Endodermal cell (in vitro differentiated cells): ENCODE data around the gene AFF3. TPM values are rescaled to one million over a fixed set of nuclear protein-coding genes. Genes with fewer than 3 reads are reported as not detected.

Experiments used
- DNase-seq: peaks from one replicate; pipeline ENCODE4 v3.0.0-alpha.2; 2017
- H3K27ac ChIP-seq: 2 replicates; pipeline ENCODE4 v1.5.1; 2013; ENCODE audit warnings: mild to moderate bottlenecking, low read depth, low read length, moderate library complexity
- H3K27me3 ChIP-seq: 2 replicates; pipeline ENCODE4 v1.6.1; 2013; ENCODE audit warnings: mild to moderate bottlenecking, low read length, moderate library complexity; ENCODE audit not compliant: insufficient read depth, control insufficient read depth, poor library complexity, severe bottlenecking
- H3K36me3 ChIP-seq: 2 replicates; pipeline ENCODE4 v1.7.0; 2013; ENCODE audit warnings: mild to moderate bottlenecking, low read length, moderate library complexity; ENCODE audit not compliant: control insufficient read depth, insufficient read depth
- H3K4me1 ChIP-seq: one replicate; pipeline ENCODE4 v1.7.0; 2013; ENCODE audit warnings: low read length; ENCODE audit not compliant: control insufficient read depth, insufficient read depth
- H3K4me3 ChIP-seq: 2 replicates; pipeline ENCODE4 v1.5.1; 2013; ENCODE audit warnings: mild to moderate bottlenecking, low read length, moderate library complexity
- H3K9ac ChIP-seq: 2 replicates; pipeline ENCODE4 v1.6.1; 2013; ENCODE audit warnings: mild to moderate bottlenecking, low read length, moderate library complexity; ENCODE audit not compliant: poor library complexity, severe bottlenecking; ENCODE audit errors: extremely low read depth
- H3K9me3 ChIP-seq: 2 replicates; pipeline ENCODE4 v1.6.1; 2013; ENCODE audit warnings: mild to moderate bottlenecking, low read length, moderate library complexity; ENCODE audit not compliant: control insufficient read depth
- H3K27ac Mint-ChIP-seq: 2 replicates; pipeline ENCODE4 v1.8.0; 2020; ENCODE audit warnings: mixed read lengths
- H3K27me3 Mint-ChIP-seq: 2 replicates; pipeline ENCODE4 v1.8.0; 2021; ENCODE audit warnings: mild to moderate bottlenecking, mixed read lengths; ENCODE audit not compliant: insufficient read depth
- H3K36me3 Mint-ChIP-seq: 2 replicates; pipeline ENCODE4 v1.8.0; 2020; ENCODE audit warnings: low read depth, mixed read lengths
- H3K4me1 Mint-ChIP-seq: 2 replicates; pipeline ENCODE4 v1.8.0; 2020; ENCODE audit warnings: mixed read lengths
- H3K4me3 Mint-ChIP-seq: 2 replicates; pipeline ENCODE4 v1.8.0; 2020; ENCODE audit warnings: mild to moderate bottlenecking, moderate library complexity, mixed read lengths
- H3K9me3 Mint-ChIP-seq: 2 replicates; pipeline ENCODE4 v1.8.0; 2020; ENCODE audit warnings: mild to moderate bottlenecking, mixed read lengths
- WGBS, 2 experiments: methylation state at CpG; one replicate each; pipeline versions ENCODE4 v1.1.5 to v1.1.7; 2013; ENCODE audit warnings: missing lambda C conversion rate in 2 of 2, mixed read lengths in 1 of 2; ENCODE audit not compliant: insufficient coverage in 1 of 2, insufficient read length in 1 of 2; 5-methylcytosine and 5-hydroxymethylcytosine counted together
- total RNA-seq, 2 donors: library from RNA; stranded (reverse); fragmentation: NEBNext Ultra II Directional in 1 of 2; extraction: Animal tissue kit (Norgen Biotek cat#: 25700) in 1 of 2; gene quantifications; 2 replicates in 1 of 2; 3 replicates in 1 of 2; pipeline ENCODE4 v1.2.1, GENCODE V29; 2021
- TF ChIP-seq, protein P1 (sequence below): fragments of 200-600 bp; sonication (generic); conservative IDR thresholded peaks from 2 replicates; pipeline ENCODE4 v1.5.0; 2021; ENCODE audit warnings: antibody characterized with exemption, mild to moderate bottlenecking

Gene AFF3
- total RNA-seq, 2 donors from 2014 or later, result 0.62 to 0.73 TPM

DNA sequence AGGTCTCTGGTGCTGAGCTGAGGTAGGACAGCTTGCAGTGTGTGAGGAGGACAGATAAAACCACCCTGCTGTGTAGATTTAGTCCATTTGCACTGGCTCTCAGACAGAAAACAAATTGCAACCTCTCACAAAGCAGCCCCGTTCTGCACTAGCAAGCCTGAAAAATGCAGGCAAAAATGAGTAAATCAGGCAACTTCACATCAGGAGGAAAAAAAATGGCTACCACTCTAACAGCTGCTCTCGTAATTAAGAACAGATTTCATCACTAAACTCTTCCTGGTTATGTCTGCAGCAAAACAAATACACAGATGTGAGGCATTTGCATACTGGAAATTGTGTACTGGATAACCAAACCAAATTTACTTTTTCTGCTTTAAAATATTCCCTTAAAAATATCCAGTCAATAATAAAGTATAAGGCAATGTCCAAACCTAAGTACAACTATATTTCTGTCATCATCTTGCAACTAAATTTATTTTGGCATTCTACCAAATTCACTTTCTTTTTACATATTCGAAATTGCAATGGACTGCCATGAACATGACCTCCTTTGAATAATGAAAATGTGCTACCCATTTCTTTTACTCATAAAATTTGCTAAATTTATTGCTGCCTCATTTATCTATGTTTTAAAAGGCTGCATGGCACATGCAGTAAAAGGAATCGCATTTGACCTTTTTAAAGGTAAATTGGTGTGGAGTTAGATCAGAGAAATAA lies 157.4 kb downstream of the AFF3 start:
- Mint-ChIP-seq H3K4me1 (no peaks in the 10 kb centered on the region), H3K9me3 (peaks cover 2% of the 10 kb centered on the region), H3K36me3 (no peaks in the 10 kb centered on the region), H3K4me3 (no peak overlapping the region), H3K27me3 (peaks cover 2% of the 10 kb centered on the region), H3K27ac (no peak overlapping the region)
- 75 to 76% methylated on average over 3 to 4 of the region's 4 CpGs for WGBS, 2 experiments
- no peak for DNase-seq
- Histone ChIP-seq H3K9ac (no peak overlapping the region), H3K4me3 (no peak overlapping the region), H3K36me3 (no peaks in the 10 kb centered on the region), H3K27ac (no peak overlapping the region), H3K9me3 (no peaks in the 10 kb centered on the region), H3K27me3 (no peaks in the 10 kb centered on the region), H3K4me1 (no peaks in the 10 kb centered on the region)
- TF ChIP-seq, protein P1, sequence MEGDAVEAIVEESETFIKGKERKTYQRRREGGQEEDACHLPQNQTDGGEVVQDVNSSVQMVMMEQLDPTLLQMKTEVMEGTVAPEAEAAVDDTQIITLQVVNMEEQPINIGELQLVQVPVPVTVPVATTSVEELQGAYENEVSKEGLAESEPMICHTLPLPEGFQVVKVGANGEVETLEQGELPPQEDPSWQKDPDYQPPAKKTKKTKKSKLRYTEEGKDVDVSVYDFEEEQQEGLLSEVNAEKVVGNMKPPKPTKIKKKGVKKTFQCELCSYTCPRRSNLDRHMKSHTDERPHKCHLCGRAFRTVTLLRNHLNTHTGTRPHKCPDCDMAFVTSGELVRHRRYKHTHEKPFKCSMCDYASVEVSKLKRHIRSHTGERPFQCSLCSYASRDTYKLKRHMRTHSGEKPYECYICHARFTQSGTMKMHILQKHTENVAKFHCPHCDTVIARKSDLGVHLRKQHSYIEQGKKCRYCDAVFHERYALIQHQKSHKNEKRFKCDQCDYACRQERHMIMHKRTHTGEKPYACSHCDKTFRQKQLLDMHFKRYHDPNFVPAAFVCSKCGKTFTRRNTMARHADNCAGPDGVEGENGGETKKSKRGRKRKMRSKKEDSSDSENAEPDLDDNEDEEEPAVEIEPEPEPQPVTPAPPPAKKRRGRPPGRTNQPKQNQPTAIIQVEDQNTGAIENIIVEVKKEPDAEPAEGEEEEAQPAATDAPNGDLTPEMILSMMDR, result no peak

DNA sequence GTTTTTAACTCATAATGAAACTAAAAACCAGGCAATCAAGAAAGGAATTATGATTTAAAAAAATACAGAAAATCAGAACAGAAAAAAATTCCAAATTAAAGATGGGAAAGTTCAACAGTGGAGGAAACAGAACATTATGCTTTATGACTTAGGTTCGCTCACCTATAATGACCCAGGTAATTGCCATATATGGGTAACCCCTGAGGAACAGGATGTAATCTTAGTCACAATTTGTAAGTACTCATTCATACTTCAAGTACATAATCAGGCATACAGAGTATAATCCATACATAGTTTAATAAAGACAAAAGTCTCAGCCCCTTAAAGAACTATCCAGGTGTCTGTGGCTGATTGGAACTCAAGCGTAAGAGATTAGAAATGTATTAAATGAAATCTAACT lies 159.6 kb downstream of the AFF3 start:
- H3K4me3 ChIP-seq, result no peak overlapping the region
- no peaks in the 10 kb centered on the region for H3K9me3 ChIP-seq
- H3K36me3 ChIP-seq, result no peaks in the 10 kb centered on the region
- Mint-ChIP-seq H3K27me3 (no peaks in the 10 kb centered on the region), H3K4me3 (no peak overlapping the region), H3K9me3 (peaks cover 2% of the 10 kb centered on the region), H3K36me3 (no peaks in the 10 kb centered on the region), H3K4me1 (no peaks in the 10 kb centered on the region), H3K27ac (no peak overlapping the region)
- DNase-seq, result no peak
- H3K9ac ChIP-seq, result no peak overlapping the region
- no peak overlapping the region for H3K27ac ChIP-seq
- no peaks in the 10 kb centered on the region for H3K27me3 ChIP-seq
- 98 to 100% methylated on average over 1 to 2 of the region's 2 CpGs for WGBS, 2 experiments
- TF ChIP-seq, protein P1, result no peak
- H3K4me1 ChIP-seq, result no peaks in the 10 kb centered on the region

DNA sequence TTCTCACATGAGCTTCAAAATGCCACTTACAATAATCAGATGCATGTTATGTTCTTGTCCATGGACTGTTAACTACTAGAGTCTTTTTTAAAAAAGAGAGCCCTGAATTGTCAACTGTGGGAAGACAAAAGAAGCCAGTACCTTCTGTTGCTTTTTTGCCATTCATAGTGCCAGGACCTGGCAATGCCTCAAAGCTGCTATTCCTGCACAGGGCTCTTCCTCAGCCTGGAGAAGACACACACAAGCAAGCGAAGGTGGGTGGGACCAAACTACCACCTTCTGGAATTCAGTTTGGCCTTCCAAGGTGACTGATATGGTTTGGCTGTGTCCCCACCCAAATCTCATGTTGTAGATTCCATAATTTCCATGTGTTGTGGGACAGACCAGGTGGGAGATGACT lies 160.6 kb downstream of the AFF3 start:
- no peak overlapping the region for H3K27ac ChIP-seq
- H3K4me3 Mint-ChIP-seq, result no peak overlapping the region
- no peak overlapping the region for H3K27ac Mint-ChIP-seq
- H3K9me3 ChIP-seq, result no peaks in the 10 kb centered on the region
- H3K27me3 Mint-ChIP-seq, result no peaks in the 10 kb centered on the region
- H3K4me3 ChIP-seq, result no peak overlapping the region
- H3K9me3 Mint-ChIP-seq, result peaks cover 2% of the 10 kb centered on the region
- H3K4me1 ChIP-seq, result no peaks in the 10 kb centered on the region
- no peaks in the 10 kb centered on the region for H3K27me3 ChIP-seq
- TF ChIP-seq, protein P1, result no peak
- DNase-seq, result no peak
- H3K36me3 Mint-ChIP-seq, result no peaks in the 10 kb centered on the region
- WGBS, 2 experiments, result 89 to 94% methylated on average over 1 of the region's 1 CpG
- no peak overlapping the region for H3K9ac ChIP-seq
- no peaks in the 10 kb centered on the region for H3K4me1 Mint-ChIP-seq
- no peaks in the 10 kb centered on the region for H3K36me3 ChIP-seq
